ENCODE data around the gene KRT7.
A peak's percentile ranks its signal among the peaks of the same experiment; 100 is the strongest.

The KRT7 gene

GRCh38 chr12:52211716-52212585, 21.1 kb upstream of the KRT7 start:
- no peak for DNase-seq (ENCODE audit: low read depth in 2 of 2)

GRCh38 chr12:52212701-52213563, 20.1 kb upstream of the KRT7 start:
- DNase-seq (ENCODE audit: low read depth in 2 of 2) = no peak

- peak; percentile 35 to 65 for DNase-seq (ENCODE audit: low read depth in 2 of 2)
Observed at GRCh38 chr12:52213564-52214420, 19.3 kb upstream of the KRT7 start.

GRCh38 chr12:52214421-52214802, 18.6 kb upstream of the KRT7 start:
- DNase-seq (ENCODE audit: low read depth in 2 of 2) = no peak

GRCh38 chr12:52215587-52216031, 17.4 kb upstream of the KRT7 start:
- no peak for DNase-seq (ENCODE audit: low read depth in 2 of 2)

GRCh38 chr12:52216100-52216499, 16.9 kb upstream of the KRT7 start:
- no peak for DNase-seq (ENCODE audit: low read depth in 2 of 2)

GRCh38 chr12:52216807-52217206, 16.2 kb upstream of the KRT7 start:
- DNase-seq (ENCODE audit: low read depth in 2 of 2) = no peak

- DNase-seq (ENCODE audit: low read depth in 2 of 2) = no peak
Observed at GRCh38 chr12:52217223-52217622, 15.8 kb upstream of the KRT7 start.

GRCh38 chr12:52218001-52218400, 15.0 kb upstream of the KRT7 start:
- no peak for DNase-seq (ENCODE audit: low read depth in 2 of 2)

GRCh38 chr12:52220477-52220876, 12.6 kb upstream of the KRT7 start:
- DNase-seq (ENCODE audit: low read depth in 2 of 2) = no peak

- no peak for DNase-seq (ENCODE audit: low read depth in 2 of 2)
Observed at GRCh38 chr12:52221070-52221781, 11.8 kb upstream of the KRT7 start.

GRCh38 chr12:52221912-52222457, 11.1 kb upstream of the KRT7 start:
- DNase-seq (ENCODE audit: low read depth in 2 of 2) = peak; percentile 57 to 87

- DNase-seq (ENCODE audit: low read depth in 2 of 2) = no peak
Observed at GRCh38 chr12:52222692-52223091, 10.4 kb upstream of the KRT7 start.

GRCh38 chr12:52223406-52224039, 9.5 kb upstream of the KRT7 start:
- DNase-seq (ENCODE audit: low read depth in 2 of 2) = no peak

GRCh38 chr12:52224151-52224550, 8.9 kb upstream of the KRT7 start:
- no peak for DNase-seq (ENCODE audit: low read depth in 2 of 2)

GRCh38 chr12:52225752-52226151, 7.3 kb upstream of the KRT7 start:
- DNase-seq (ENCODE audit: low read depth in 2 of 2) = no peak

GRCh38 chr12:52226446-52226845, 6.6 kb upstream of the KRT7 start:
- DNase-seq (ENCODE audit: low read depth in 2 of 2) = no peak

GRCh38 chr12:52227606-52228166, 5.4 kb upstream of the KRT7 start:
- DNase-seq (ENCODE audit: low read depth in 2 of 2) = no peak

GRCh38 chr12:52228366-52228765, 4.7 kb upstream of the KRT7 start:
- no peak for DNase-seq (ENCODE audit: low read depth in 2 of 2)

GRCh38 chr12:52228931-52229330, 4.1 kb upstream of the KRT7 start:
- DNase-seq (ENCODE audit: low read depth in 2 of 2) = no peak

Measured in stimulated activated CD8-positive, alpha-beta memory T cell treated with anti-CD3 and anti-CD28 coated beads, Interleukin-2, amount 100 ng/mL, for 48 hours (primary cell).